Smooth muscle cell (in vitro differentiated cells): ENCODE results near the gene ST8SIA6. TPM values are rescaled to one million over a fixed set of nuclear protein-coding genes. Genes with fewer than 3 reads are reported as not detected.

ENCODE experiments used
- DNase-seq: peaks from one replicate; lab custom pipeline; 2025; ENCODE audit not compliant: unreplicated experiment; lab: John Stamatoyannopoulos, UW
- H2AFZ ChIP-seq: fragments of 200-600 bp; sonication (generic); 2 replicates; pipeline ENCODE4 v1.6.0; 2016; ENCODE audit warnings: antibody characterized with exemption, low read depth, mild to moderate bottlenecking
- H3F3A ChIP-seq: fragments of 200-600 bp; sonication (generic); 2 replicates; pipeline ENCODE4 v1.6.0; 2017; ENCODE audit warnings: antibody characterized with exemption, low read depth
- H3K27ac ChIP-seq: fragments of 200-600 bp; sonication (generic); 2 replicates; pipeline ENCODE4 v1.5.1; 2016; ENCODE audit warnings: low read depth, mild to moderate bottlenecking
- H3K27me3 ChIP-seq: fragments of 200-600 bp; sonication (generic); 2 replicates; pipeline ENCODE4 v1.6.1; 2016; ENCODE audit warnings: low read depth, mild to moderate bottlenecking
- H3K36me3 ChIP-seq: fragments of 200-600 bp; sonication (generic); 2 replicates; pipeline ENCODE4 v1.5.1; 2016; ENCODE audit warnings: low read depth
- H3K4me1 ChIP-seq: fragments of 200-600 bp; sonication (generic); 2 replicates; pipeline ENCODE4 v1.5.1; 2016; ENCODE audit warnings: low read depth
- H3K4me2 ChIP-seq: fragments of 200-600 bp; sonication (generic); 2 replicates; pipeline ENCODE4 v1.6.0; 2016; ENCODE audit warnings: mild to moderate bottlenecking
- H3K4me3 ChIP-seq: fragments of 200-600 bp; sonication (generic); 2 replicates; pipeline ENCODE4 v1.5.1; 2016; ENCODE audit warnings: mild to moderate bottlenecking
- H3K79me2 ChIP-seq: fragments of 200-600 bp; sonication (generic); 2 replicates; pipeline ENCODE4 v1.6.0; 2016; ENCODE audit warnings: low read depth, mild to moderate bottlenecking
- H3K9ac ChIP-seq: fragments of 200-600 bp; sonication (generic); 2 replicates; pipeline ENCODE4 v1.6.0; 2016; ENCODE audit warnings: low read depth
- H3K9me3 ChIP-seq: fragments of 200-600 bp; sonication (generic); replicated peaks from 2 replicates; pipeline ENCODE4 v1.5.1; 2016; ENCODE audit warnings: low read depth
- H4K20me1 ChIP-seq: fragments of 200-600 bp; sonication (generic); 2 replicates; pipeline ENCODE4 v1.6.0; 2016; ENCODE audit warnings: low read depth
- CTCF ChIP-seq: fragments of 200-600 bp; sonication (generic); IDR thresholded peaks from 2 replicates; pipeline ENCODE4 v1.5.1; 2017; ENCODE audit warnings: borderline replicate concordance, mild to moderate bottlenecking, antibody characterized with exemption; ENCODE audit not compliant: insufficient read depth, poor library complexity, severe bottlenecking
- WGBS: methylation state at CpG from one replicate; pipeline ENCODE4 v1.1.7; 2016; ENCODE audit warnings: low lambda C conversion rate; 5-methylcytosine and 5-hydroxymethylcytosine counted together
- polyA plus RNA-seq: library from polyadenylated mRNA; unstranded; fragments of >200 nt; fragmentation: Nextera tagmentation; extraction: Ambion mirVana; gene quantifications from 2 replicates; pipeline ENCODE4 v1.2.1, GENCODE V29; 2016
- total RNA-seq: library from RNA; depleted of rRNA; stranded (reverse); fragments of >200 nt; gene quantifications from 2 replicates; pipeline ENCODE4 v1.2.3, GENCODE V29; 2014

The ST8SIA6 gene
- total and polyA plus RNA-seq, 2 experiments from 2014 or later = 0.24 TPM; not detected in 1

GRCh38 chr10:17497446-17498030, 43.1 kb upstream of the ST8SIA6 start:
- no peak overlapping the region for H3K9ac ChIP-seq
- no peak for TF ChIP-seq CTCF
- DNase-seq = no peak

GRCh38 chr10:17494626-17495260, 40.3 kb upstream of the ST8SIA6 start:
- H3K27me3 ChIP-seq = no peaks in the 10 kb centered on the region
- H3K4me1 ChIP-seq = no peaks in the 10 kb centered on the region
- H2AFZ ChIP-seq = no peak overlapping the region
- H3K4me3 ChIP-seq = no peak overlapping the region
- H3F3A ChIP-seq = no peaks in the 10 kb centered on the region
- no peak overlapping the region for H3K9ac ChIP-seq
- 93% methylated on average over 6 of the region's 6 CpGs for WGBS
- H3K27ac ChIP-seq = no peak overlapping the region
- H3K36me3 ChIP-seq = no peaks in the 10 kb centered on the region
- no peak overlapping the region for H3K4me2 ChIP-seq
- H3K79me2 ChIP-seq = no peaks in the 10 kb centered on the region
- H4K20me1 ChIP-seq = no peaks in the 10 kb centered on the region
- DNase-seq = no peak
- H3K9me3 ChIP-seq = no peaks in the 10 kb centered on the region
- TF ChIP-seq CTCF = no peak

More at GRCh38 chr10:17497446-17498030, 43.1 kb upstream of the ST8SIA6 start:
- no peaks in the 10 kb centered on the region for H3K4me1 ChIP-seq
- H3K27me3 ChIP-seq = no peaks in the 10 kb centered on the region
- no peaks in the 10 kb centered on the region for H4K20me1 ChIP-seq
- no peaks in the 10 kb centered on the region for H3K36me3 ChIP-seq
- no peak overlapping the region for H3K4me2 ChIP-seq
- no peaks in the 10 kb centered on the region for H3F3A ChIP-seq
- no peaks in the 10 kb centered on the region for H3K79me2 ChIP-seq
- WGBS = 89% methylated on average over 6 of the region's 6 CpGs
- no peak overlapping the region for H2AFZ ChIP-seq
- H3K9me3 ChIP-seq = no peaks in the 10 kb centered on the region
- no peak overlapping the region for H3K4me3 ChIP-seq
- H3K27ac ChIP-seq = no peak overlapping the region

- H3K4me2 ChIP-seq = no peak overlapping the region
- H2AFZ ChIP-seq = no peak overlapping the region
Observed at GRCh38 chr10:17488848-17489247, 34.5 kb upstream of the ST8SIA6 start.

More at GRCh38 chr10:17488848-17489247, 34.5 kb upstream of the ST8SIA6 start:
- no peak for TF ChIP-seq CTCF
- no peaks in the 10 kb centered on the region for H3K27me3 ChIP-seq
- H3F3A ChIP-seq = no peaks in the 10 kb centered on the region
- H3K9me3 ChIP-seq = no peaks in the 10 kb centered on the region
- 63% methylated on average over 6 of the region's 6 CpGs for WGBS
- H3K36me3 ChIP-seq = no peaks in the 10 kb centered on the region
- no peak overlapping the region for H3K9ac ChIP-seq
- H3K79me2 ChIP-seq = no peaks in the 10 kb centered on the region
- no peak overlapping the region for H3K27ac ChIP-seq
- no peak for DNase-seq
- H4K20me1 ChIP-seq = no peaks in the 10 kb centered on the region
- no peak overlapping the region for H3K4me3 ChIP-seq
- H3K4me1 ChIP-seq = no peaks in the 10 kb centered on the region
